A549 (cell line): ENCODE results near the gene EXOC3. TPM values are rescaled to one million over a fixed set of nuclear protein-coding genes. Genes with fewer than 3 reads are reported as not detected.
A peak's percentile ranks its signal among the peaks of the same experiment; 100 is the strongest.

Experiments
- ATAC-seq, 2 experiments: fragments of 200-7000 bp in 1 of 2; fragments of >200 bp in 1 of 2; cut with Nextera tagmentation in 1 of 2; cut with Tn5 transposase in 1 of 2; 3 replicates each; pipeline versions ENCODE4 v1.8.0 to v1.9.1; 2018 to 2020; ENCODE audit warnings: mild to moderate bottlenecking in 1 of 2, moderate library complexity in 1 of 2
- CTCF ChIA-PET: fragments of 300-600 bp; sonication (Branson Sonifier 250); formaldehyde crosslinking; extraction: SDS; loops from one replicate; lab custom pipeline; 2021; ENCODE audit warnings: antibody characterized with exemption, inconsistent platforms; lab: Yijun Ruan, JAX
- POLR2A ChIA-PET: fragments of 350-600 bp; formaldehyde crosslinking; extraction: SDS; loops from one replicate; lab custom pipeline; 2021; ENCODE audit warnings: antibody characterized with exemption, inconsistent platforms; lab: Yijun Ruan, JAX
- DNase-seq, 2 experiments: peaks; one replicate each; pipeline versions ENCODE4 v3.0.0 to v3.0.0-alpha.2; 2011 to 2016; ENCODE audit warnings: low read depth in 1 of 2, low spot score in 1 of 2
- FAIRE-seq: peaks from 2 replicates; lab custom pipeline; 2011; peaks lifted over from hg19 to GRCh38; lab: Jason Lieb, UNC
- H3K27ac ChIP-seq, 2 experiments: fragments of >200 bp; sonication (Bioruptor Twin); formaldehyde crosslinking; 3 replicates each; pipeline ENCODE4 v1.5.1; 2016 to 2017
- H3K4me1 ChIP-seq: fragments of >200 bp; sonication (Bioruptor Twin); formaldehyde crosslinking; 3 replicates; pipeline ENCODE4 v1.6.1; 2016
- H3K4me2 ChIP-seq: fragments of >200 bp; sonication (Bioruptor Twin); formaldehyde crosslinking; 3 replicates; pipeline ENCODE4 v1.6.1; 2016
- H3K4me3 ChIP-seq: fragments of >200 bp; sonication (Bioruptor Twin); formaldehyde crosslinking; 3 replicates; pipeline ENCODE4 v1.5.1; 2016
- H3K9me3 ChIP-seq: fragments of >200 bp; sonication (Bioruptor Twin); formaldehyde crosslinking; 3 replicates; pipeline ENCODE4 v1.6.1; 2016
- CHD2 ChIP-seq: fragments of 150-350 bp; IDR thresholded peaks from 2 replicates; pipeline ENCODE4 v1.6.1; 2014; ENCODE audit warnings: low read length; ENCODE audit not compliant: partially characterized antibody
- EHF ChIP-seq: fragments of 250-450 bp; sonication (Bioruptor Pico); IDR thresholded peaks from 2 replicates; pipeline ENCODE4 v1.5.0; 2020; ENCODE audit warnings: mild to moderate bottlenecking
- ESRRA ChIP-seq: fragments of 150-350 bp; IDR thresholded peaks from 2 replicates; pipeline ENCODE4 v1.6.1; 2014; ENCODE audit warnings: mild to moderate bottlenecking, low read length, borderline replicate concordance
- FOSB ChIP-seq: fragments of 250-450 bp; sonication (Bioruptor Pico); IDR thresholded peaks from 2 replicates; pipeline ENCODE4 v1.5.0; 2020; ENCODE audit warnings: mild to moderate bottlenecking, moderate library complexity
- FOSL2 ChIP-seq, 2 experiments: fragments of 450-650 bp in 1 of 2; fragments of >200 bp in 1 of 2; sonication (Bioruptor Twin) in 1 of 2; formaldehyde crosslinking; IDR thresholded peaks; 2 replicates each; pipeline versions ENCODE4 v1.5.0 to v1.6.1; 2016 to 2020; ENCODE audit warnings: mild to moderate bottlenecking in 1 of 2, moderate library complexity in 1 of 2
- FOXS1 ChIP-seq: fragments of 250-450 bp; sonication (Bioruptor Pico); IDR thresholded peaks from 2 replicates; pipeline ENCODE4 v1.5.0; 2020; ENCODE audit warnings: mild to moderate bottlenecking, moderate library complexity
- HOXB13 ChIP-seq: fragments of 250-450 bp; sonication (Bioruptor Pico); IDR thresholded peaks from 2 replicates; pipeline ENCODE4 v1.5.0; 2020; ENCODE audit warnings: low read depth, mild to moderate bottlenecking, moderate library complexity
- JUN ChIP-seq, 2 experiments: fragments of >200 bp; sonication (Bioruptor Twin); formaldehyde crosslinking; IDR thresholded peaks; 2 replicates in 1 of 2; 3 replicates in 1 of 2; pipeline ENCODE4 v1.6.1; 2016 to 2017
- KDM1A ChIP-seq: fragments of 200-600 bp; sonication (generic); IDR thresholded peaks from 2 replicates; pipeline ENCODE4 v1.6.1; 2016; ENCODE audit warnings: low read depth, mild to moderate bottlenecking
- KDM5A ChIP-seq: fragments of 200-600 bp; sonication (generic); IDR thresholded peaks from 2 replicates; pipeline ENCODE4 v1.6.1; 2016; ENCODE audit warnings: antibody characterized with exemption, mild to moderate bottlenecking
- MAZ ChIP-seq: fragments of 150-350 bp; IDR thresholded peaks from 2 replicates; pipeline ENCODE4 v1.6.1; 2014; ENCODE audit warnings: antibody characterized with exemption, low read depth, low read length, borderline replicate concordance
- MYC ChIP-seq: IDR thresholded peaks from 2 replicates; pipeline ENCODE4 v1.6.1; 2012; ENCODE audit warnings: mild to moderate bottlenecking, inconsistent platforms, low read length, improper control_type of control experiment, borderline replicate concordance
- PHF8 ChIP-seq: fragments of 200-600 bp; sonication (generic); IDR thresholded peaks from 2 replicates; pipeline ENCODE4 v1.6.1; 2016; ENCODE audit warnings: low read depth, mild to moderate bottlenecking, antibody characterized with exemption, moderate library complexity, borderline replicate concordance
- REST ChIP-seq: fragments of 200-600 bp; sonication (generic); IDR thresholded peaks from 2 replicates; pipeline ENCODE4 v1.6.1; 2016; ENCODE audit warnings: antibody characterized with exemption, mild to moderate bottlenecking, moderate library complexity
- RFX5 ChIP-seq: fragments of 450-650 bp; IDR thresholded peaks from 2 replicates; pipeline ENCODE4 v1.7.1; 2014; ENCODE audit warnings: antibody characterized with exemption, mild to moderate bottlenecking, moderate library complexity
- SREBF2 ChIP-seq: fragments of 450-650 bp; IDR thresholded peaks from 2 replicates; pipeline ENCODE4 v1.6.1; 2014; ENCODE audit warnings: mild to moderate bottlenecking, moderate library complexity
- TFCP2L1 ChIP-seq: fragments of 250-450 bp; sonication (Bioruptor Pico); IDR thresholded peaks from 2 replicates; pipeline ENCODE4 v1.5.0; 2021; ENCODE audit warnings: mild to moderate bottlenecking
- TP53 ChIP-seq: fragments of 250-450 bp; sonication (Bioruptor Pico); IDR thresholded peaks from 2 replicates; pipeline ENCODE4 v1.5.0; 2021; ENCODE audit warnings: mild to moderate bottlenecking, moderate library complexity
- ZSCAN20 ChIP-seq: fragments of 250-450 bp; sonication (Bioruptor Pico); IDR thresholded peaks from 2 replicates; pipeline ENCODE4 v1.8.0; 2022; ENCODE audit warnings: mild to moderate bottlenecking, moderate library complexity
- WGBS: methylation state at CpG from one replicate; pipeline ENCODE4 v1.1.6; 2017; ENCODE audit errors: missing lambda C conversion rate; 5-methylcytosine and 5-hydroxymethylcytosine counted together
- polyA plus RNA-seq, 4 experiments: library from polyadenylated mRNA; depleted of rRNA in 3 of 4; stranded (reverse); fragments of >200 nt; fragmentation: RNase III in 1 of 4; extraction: RNeasy Plus Mini Kit Qiagen cat#74134 plus additional on column Dnase treatment in 1 of 4; gene quantifications; 2 replicates in 3 of 4; 3 replicates in 1 of 4; pipeline ENCODE4 v1.2.3, GENCODE V29; 2011 to 2017
- TF ChIP-seq, protein P1 (sequence below): IDR thresholded peaks from 2 replicates; pipeline ENCODE4 v1.6.1; 2012

EXOC3 gene
- polyA plus RNA-seq, 2 of the 4 experiments (the other 2 are of a cell fraction) = 20.0 to 33.6 TPM

- POLR2A ChIA-PET = no interaction called here
- no peaks in the 10 kb centered on the region for H3K9me3 ChIP-seq
- 89% methylated on average over 15 of the region's 18 CpGs for WGBS
- ATAC-seq (no peak), DNase-seq (no peak), FAIRE-seq (no peak)
- H3K4me3 ChIP-seq = no peak overlapping the region
- H3K4me1 ChIP-seq = peaks cover 23% of the 10 kb centered on the region
- no peak overlapping the region for H3K4me2 ChIP-seq
- TF ChIP-seq RFX5 = no peak
- TF ChIP-seq KDM1A = no peak
- no peak for TF ChIP-seq FOSB (CRISPR knock-in tag)
- no peak for TF ChIP-seq KDM5A
- TF ChIP-seq ESRRA = no peak
- TF ChIP-seq HOXB13 (CRISPR knock-in tag) = no peak
- no peak for TF ChIP-seq TFCP2L1 (CRISPR knock-in tag)
- no peak for TF ChIP-seq PHF8
- no peak for TF ChIP-seq JUN (IDR thresholded peaks at IDR 0.05)
- no peak for TF ChIP-seq REST
- no peak for TF ChIP-seq ZSCAN20 (CRISPR knock-in tag)
- TF ChIP-seq CHD2 = no peak
- CTCF ChIA-PET = interaction anchor here (1.2 to 1.7 kb wide), 2 partner anchors 19 to 73 kb away, joined by 3 to 5 read pairs; partner anchors contain the start of gene AHRR
- peak overlapping the region in 1 of 2 experiments; percentile 60; a peak in 3 of 6 replicates for H3K27ac ChIP-seq
Measured at GRCh38 chr5:394671-395155, 48.3 kb upstream of the EXOC3 start.

GRCh38 chr5:395156-395920 is 47.6 kb upstream of the EXOC3 start:
- TF ChIP-seq MAZ = no peak
- WGBS = 79% methylated on average over 18 of the region's 21 CpGs
- FAIRE-seq = no peak
- DNase-seq = no peak
- peak in 1 of 2 experiments; percentile 44; a peak in 3 of 6 replicates for ATAC-seq
- ChIA-PET CTCF (interaction anchor here (1.0 to 1.7 kb wide), 3 partner anchors 18 to 77 kb away, joined by 3 to 5 read pairs (median 3); partner anchors contain the start of gene AHRR), POLR2A (no interaction called here)
- peaks cover 25% of the 10 kb centered on the region for H3K4me1 ChIP-seq
- H3K4me2 ChIP-seq = no peak overlapping the region
- H3K27ac ChIP-seq = peak overlapping the region in 1 of 2 experiments; percentile 60; a peak in 3 of 6 replicates
- H3K4me3 ChIP-seq = no peak overlapping the region
- H3K9me3 ChIP-seq = no peaks in the 10 kb centered on the region

GRCh38 chr5:395921-396530 is 47.0 kb upstream of the EXOC3 start:
- FAIRE-seq (no peak), ATAC-seq (0 out of 6 replicates have a peak, but pooled peaks of 1 of the 2 experiments have one; percentile 10), DNase-seq (no peak)
- WGBS = 92% methylated on average over 14 of the region's 17 CpGs
- no peak overlapping the region for H3K4me2 ChIP-seq
- TF ChIP-seq, protein P1, sequence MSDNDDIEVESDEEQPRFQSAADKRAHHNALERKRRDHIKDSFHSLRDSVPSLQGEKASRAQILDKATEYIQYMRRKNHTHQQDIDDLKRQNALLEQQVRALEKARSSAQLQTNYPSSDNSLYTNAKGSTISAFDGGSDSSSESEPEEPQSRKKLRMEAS = no peak
- TF ChIP-seq CHD2 (no peak), TFCP2L1 (CRISPR knock-in tag) (no peak), MYC (no peak), EHF (CRISPR knock-in tag) (no peak), FOXS1 (CRISPR knock-in tag) (no peak), FOSL2 (IDR thresholded peaks at IDR 0.05) (no peak), FOSL2 (CRISPR knock-in tag; IDR thresholded peaks at IDR 0.05) (no peak), ZSCAN20 (CRISPR knock-in tag) (no peak), SREBF2 (no peak), TP53 (CRISPR knock-in tag) (no peak)
- peaks cover 18% of the 10 kb centered on the region for H3K4me1 ChIP-seq
- no peak overlapping the region for H3K4me3 ChIP-seq
- H3K27ac ChIP-seq = peak overlapping the region in 1 of 2 experiments; percentile 60; a peak in 2 of 6 replicates
- no peaks in the 10 kb centered on the region for H3K9me3 ChIP-seq
- ChIA-PET POLR2A (no interaction called here), CTCF (interaction anchor here (1.0 to 1.7 kb wide), 3 partner anchors 17 to 78 kb away, joined by 3 to 5 read pairs (median 3); partner anchors contain the start of gene AHRR)
